ENCODE data around the gene ARMC5. TPM values are rescaled to one million over a fixed set of nuclear protein-coding genes. Genes with fewer than 3 reads are reported as not detected.

The ARMC5 gene
- total and polyA plus RNA-seq, 9 of the 15 experiments (the other 6 are each of a cell fraction or from before 2014, with no cell fraction given): 0.11 to 13.5 (median 2.1) TPM

DNA sequence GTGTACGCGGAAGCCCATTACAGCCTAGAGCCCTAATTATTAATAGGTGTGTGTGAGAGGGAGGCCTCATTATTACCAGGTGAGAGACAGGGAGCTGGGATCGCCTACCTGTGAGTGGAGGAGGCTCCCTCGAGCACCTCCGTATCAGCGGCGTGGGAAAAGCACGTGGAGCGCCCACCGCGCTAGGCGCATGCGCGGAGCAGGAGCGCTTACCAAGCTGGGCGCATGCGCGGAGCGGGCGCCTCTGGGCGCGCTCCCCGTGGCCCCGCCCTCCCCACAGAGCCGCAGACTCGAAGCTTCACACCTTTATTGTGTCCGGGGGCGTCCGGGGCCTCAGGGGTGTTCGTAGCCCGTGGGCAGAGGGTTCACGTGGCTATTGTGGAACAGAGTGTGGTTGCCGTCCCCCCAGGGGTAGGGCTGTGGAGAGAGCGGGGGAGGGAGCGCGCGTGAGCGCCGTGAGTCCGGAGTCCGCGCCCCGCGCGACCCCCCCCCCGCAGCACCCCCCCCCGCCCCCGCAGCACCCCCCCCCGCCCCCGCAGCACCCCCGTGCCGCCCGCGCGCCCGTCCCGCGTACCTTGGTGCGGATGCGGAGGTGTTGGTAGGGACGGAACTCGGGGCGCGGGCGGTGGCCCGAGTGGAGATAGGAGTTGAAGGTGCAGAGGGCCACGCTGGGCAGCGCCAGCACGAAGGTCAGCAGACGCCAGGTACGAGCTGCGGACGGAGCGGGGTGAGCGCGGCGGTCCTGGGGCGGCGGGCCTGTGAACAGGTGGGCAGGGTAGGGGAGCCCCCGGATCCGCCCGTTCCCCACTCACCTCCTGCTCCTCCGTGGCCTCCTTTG is 31.6 kb upstream of the ARMC5 start (continued):
- TF ChIP-seq XRCC3 (IDR thresholded peaks at IDR 0.05) (no peak), L3MBTL2 (IDR thresholded peaks at IDR 0.05) (peak; percentile 99), ILK (tag; IDR thresholded peaks at IDR 0.05; ENCODE audit: borderline replicate concordance, low read depth) (no peak), ZNF311 (CRISPR knock-in tag; IDR thresholded peaks at IDR 0.05) (no peak), ZNF282 (CRISPR knock-in tag; IDR thresholded peaks at IDR 0.05) (no peak), E2F6 (IDR thresholded peaks at IDR 0.05; ENCODE audit: borderline replicate concordance in 1 of 2, extremely low read depth in 1 of 2, insufficient read depth in 1 of 2, insufficient read length in 1 of 2, low read depth in 1 of 2, low read length in 1 of 2, poor library complexity in 1 of 2, severe bottlenecking in 1 of 2) (peak; percentile 96 to 98), YY1 (IDR thresholded peaks at IDR 0.05; ENCODE audit: borderline replicate concordance in 1 of 3, control insufficient read depth in 1 of 3, extremely low read depth in 1 of 3, insufficient read depth in 3 of 3, insufficient read length in 1 of 3, insufficient replicate concordance in 2 of 3, low read depth in 1 of 3, low read length in 2 of 3) (no peak), PTRF (tag; IDR thresholded peaks at IDR 0.05) (no peak), ETS1 (conservative IDR thresholded peaks at IDR 0.05; ENCODE audit: control insufficient read depth, low read depth, low read length) (no peak)
- TF ChIP-seq, protein P1, sequence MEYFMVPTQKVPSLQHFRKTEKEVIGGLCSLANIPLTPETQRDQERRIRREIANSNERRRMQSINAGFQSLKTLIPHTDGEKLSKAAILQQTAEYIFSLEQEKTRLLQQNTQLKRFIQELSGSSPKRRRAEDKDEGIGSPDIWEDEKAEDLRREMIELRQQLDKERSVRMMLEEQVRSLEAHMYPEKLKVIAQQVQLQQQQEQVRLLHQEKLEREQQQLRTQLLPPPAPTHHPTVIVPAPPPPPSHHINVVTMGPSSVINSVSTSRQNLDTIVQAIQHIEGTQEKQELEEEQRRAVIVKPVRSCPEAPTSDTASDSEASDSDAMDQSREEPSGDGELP (CRISPR knock-in tag; IDR thresholded peaks at IDR 0.05; ENCODE audit: borderline replicate concordance): no peak; the same call in 1 of the 2 replicates
